ENCODE measurements around the gene FAM81A.

FAM81A gene

DNA sequence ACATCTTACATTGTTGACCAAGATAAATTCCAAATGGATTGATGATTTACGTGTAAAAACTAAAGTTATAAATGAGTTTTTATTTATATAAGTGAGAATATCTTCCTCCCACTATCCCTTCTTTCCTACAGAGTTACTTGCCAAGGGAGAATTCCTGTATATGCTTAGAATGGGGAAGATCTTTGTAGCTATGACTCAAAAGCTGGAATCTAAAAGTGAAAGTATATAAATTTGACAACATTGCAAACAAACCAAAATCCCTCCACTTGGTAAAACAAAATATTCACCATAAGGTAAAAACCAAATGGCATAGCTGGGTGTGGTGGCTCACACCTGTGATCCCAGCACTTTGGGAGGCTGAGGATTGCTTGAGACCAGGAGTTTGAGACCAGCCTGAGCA, 120.9 kb downstream of the FAM81A start:
- Mint-ChIP-seq H3K9me3 (no peaks in the 10 kb centered on the region), H3K4me1 (no peaks in the 10 kb centered on the region), H3K27me3 (no peaks in the 10 kb centered on the region), H3K27ac (no peak overlapping the region), H3K4me3 (no peak overlapping the region)
- DNase-seq (no peak), ATAC-seq (no peak)

DNA sequence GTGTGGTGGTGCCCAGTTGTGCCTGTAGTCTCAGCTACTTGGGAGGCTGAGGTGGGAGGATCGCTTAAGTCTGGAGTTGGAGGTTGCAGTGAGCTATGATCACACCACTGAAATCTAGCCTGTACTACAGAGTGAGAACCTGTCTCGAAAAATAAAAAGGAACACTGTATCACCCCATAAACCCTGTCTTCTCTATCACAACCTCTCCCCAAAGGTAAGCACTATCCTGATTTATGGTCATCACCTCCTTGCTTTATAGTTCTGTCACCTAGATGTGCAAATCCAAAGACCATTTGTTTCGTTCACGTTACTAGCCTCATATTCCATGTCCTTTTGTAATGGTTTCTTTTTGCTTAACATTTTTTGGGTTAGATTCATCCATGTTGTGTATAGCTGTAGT, 123.6 kb downstream of the FAM81A start:
- Mint-ChIP-seq H3K27ac (no peak overlapping the region), H3K4me1 (no peaks in the 10 kb centered on the region), H3K9me3 (no peaks in the 10 kb centered on the region), H3K4me3 (no peak overlapping the region), H3K27me3 (no peaks in the 10 kb centered on the region)
- no peak for ATAC-seq
- no peak for DNase-seq

DNA sequence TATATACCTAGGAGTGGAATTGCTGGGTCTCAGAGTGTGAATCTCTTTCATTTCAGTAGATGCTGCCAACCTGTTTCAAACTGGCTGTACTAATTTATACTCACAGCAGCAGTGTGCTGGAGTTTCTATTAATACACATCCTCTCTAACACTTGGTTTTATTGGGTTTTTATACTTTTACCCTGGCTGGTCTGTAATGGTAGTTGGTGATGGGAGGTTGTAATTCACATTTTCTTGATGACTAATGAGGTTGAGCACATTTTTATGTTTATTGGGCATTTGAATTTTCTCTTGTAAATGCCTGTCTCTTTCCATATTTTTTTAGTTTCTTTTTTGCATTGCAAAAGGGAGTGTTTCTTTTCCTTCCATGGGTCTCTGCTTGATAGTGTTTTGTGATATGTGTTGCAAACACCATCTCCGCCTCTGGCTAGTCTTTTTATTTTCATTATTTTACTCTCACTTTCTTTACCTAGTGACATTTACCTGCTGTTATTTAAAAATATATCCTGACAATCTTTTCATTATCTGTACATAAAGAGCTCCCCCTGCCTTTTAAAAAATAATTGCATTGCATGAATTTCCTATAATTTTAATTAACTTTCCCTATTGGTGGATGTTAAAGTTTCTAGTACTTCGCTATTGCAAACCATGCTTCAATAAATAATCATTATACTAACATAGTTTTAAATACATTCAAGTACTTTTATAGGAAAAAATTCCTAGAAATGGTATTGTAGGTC, 124.6 kb downstream of the FAM81A start:
- Mint-ChIP-seq H3K9me3 (no peaks in the 10 kb centered on the region), H3K4me3 (no peak overlapping the region), H3K4me1 (no peaks in the 10 kb centered on the region), H3K27ac (no peak overlapping the region), H3K27me3 (no peaks in the 10 kb centered on the region)
- ATAC-seq (no peak), DNase-seq (no peak)

DNA sequence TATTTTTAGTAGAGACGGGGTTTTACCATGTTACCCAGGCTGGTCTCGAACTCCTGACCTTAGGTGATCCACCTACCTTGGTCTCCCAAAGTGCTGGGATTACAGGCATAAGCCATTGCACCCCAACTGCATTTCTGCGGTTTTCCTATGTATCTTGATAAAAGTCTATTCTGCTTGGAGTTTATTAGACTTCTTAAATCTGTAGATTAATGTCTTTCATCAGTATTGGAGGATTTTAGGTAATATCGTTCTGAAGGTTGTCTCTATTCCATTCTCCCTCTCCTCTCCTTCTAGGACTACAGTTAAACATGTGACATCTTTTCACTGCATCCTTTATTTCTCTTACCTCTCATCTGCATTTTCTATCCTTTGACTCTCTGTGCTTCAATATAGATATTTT, 127.3 kb downstream of the FAM81A start:
- no peak overlapping the region for H3K4me3 Mint-ChIP-seq
- no peak overlapping the region for H3K27ac Mint-ChIP-seq
- no peaks in the 10 kb centered on the region for H3K27me3 Mint-ChIP-seq
- H3K4me1 Mint-ChIP-seq, result no peaks in the 10 kb centered on the region
- no peaks in the 10 kb centered on the region for H3K9me3 Mint-ChIP-seq
- no peak for ATAC-seq
- no peak for DNase-seq

GRCh38 chr15:59567324-59567723, 129.3 kb downstream of the FAM81A start:
- ATAC-seq (no peak), DNase-seq (no peak)
- Mint-ChIP-seq H3K9me3 (no peaks in the 10 kb centered on the region), H3K4me1 (no peaks in the 10 kb centered on the region), H3K4me3 (no peak overlapping the region), H3K27ac (no peak overlapping the region), H3K27me3 (no peaks in the 10 kb centered on the region)

DNA sequence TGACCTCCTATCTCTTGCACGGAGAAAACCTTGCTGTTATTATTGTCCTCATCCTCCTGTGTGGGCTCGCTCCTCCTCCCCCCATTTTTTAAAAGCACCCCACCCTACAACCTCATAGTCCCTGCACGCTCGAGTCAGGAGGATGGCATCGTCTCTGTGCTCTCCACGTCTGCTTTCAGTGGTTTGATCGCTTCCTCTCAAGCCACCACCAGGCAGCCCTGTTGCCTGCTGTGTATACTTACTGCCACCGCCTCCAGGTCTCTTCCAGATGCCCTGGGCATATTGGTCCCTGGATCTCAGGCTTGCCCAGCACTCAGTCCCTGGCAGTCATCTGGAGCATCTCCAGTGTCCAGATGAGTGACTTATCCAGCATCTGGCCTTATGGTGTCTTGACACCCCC, 131.5 kb downstream of the FAM81A start:
- no peak for ATAC-seq
- Mint-ChIP-seq H3K4me3 (no peak overlapping the region), H3K27me3 (no peaks in the 10 kb centered on the region), H3K4me1 (no peaks in the 10 kb centered on the region), H3K9me3 (no peaks in the 10 kb centered on the region), H3K27ac (no peak overlapping the region)
- DNase-seq, result no peak

DNA sequence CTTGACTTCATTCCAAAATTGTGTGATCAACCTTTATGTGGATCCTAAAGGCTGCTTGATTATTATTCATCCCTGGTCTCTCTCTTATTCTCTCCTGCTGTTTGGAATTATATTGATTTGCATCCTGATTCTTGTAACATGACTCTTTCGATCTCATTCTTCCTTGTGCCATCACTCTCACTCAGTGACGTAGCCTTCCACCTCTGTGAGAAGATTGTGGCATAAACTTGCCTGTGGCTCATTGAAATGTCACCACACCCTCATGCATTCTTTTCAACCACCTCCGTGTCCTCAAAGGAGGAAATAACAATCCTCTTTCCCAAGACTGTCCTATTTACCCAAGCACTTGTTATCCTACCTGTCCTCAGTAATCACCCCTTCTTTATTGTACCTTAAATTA, 132.3 kb downstream of the FAM81A start:
- Mint-ChIP-seq H3K27ac (no peak overlapping the region), H3K4me1 (no peaks in the 10 kb centered on the region), H3K27me3 (no peaks in the 10 kb centered on the region), H3K9me3 (no peaks in the 10 kb centered on the region), H3K4me3 (no peak overlapping the region)
- ATAC-seq, result no peak
- DNase-seq, result no peak

GRCh38 chr15:59571606-59572005, 133.6 kb downstream of the FAM81A start:
- Mint-ChIP-seq H3K27me3 (no peaks in the 10 kb centered on the region), H3K27ac (no peak overlapping the region), H3K9me3 (no peaks in the 10 kb centered on the region), H3K4me3 (no peak overlapping the region), H3K4me1 (no peaks in the 10 kb centered on the region)
- ATAC-seq, result no peak
- DNase-seq, result no peak
